DMS 273 (cell line): ENCODE results near the gene SH3TC2.
"Not testable (repeated sequence)": the region's sequence is repeated elsewhere in the genome, so short reads cannot be mapped to it uniquely, and the experiment has no call there.

ENCODE experiments used
- DNase-seq: peaks from one replicate; lab custom pipeline; 2025; ENCODE audit not compliant: unreplicated experiment; lab: John Stamatoyannopoulos, UW

The SH3TC2 gene

GRCh38 chr5:149063017-149063687, at the start of gene SH3TC2:
Gene SH3TC2, minus strand, starts transcription at chr5:149063062. Its CDS starts 40 bp downstream, at chr5:149063022.
- DNase-seq: no peak

- no peak for DNase-seq
Measured at GRCh38 chr5:149110406-149110805, 47.5 kb upstream of the SH3TC2 start.

GRCh38 chr5:149108651-149109280, 45.9 kb upstream of the SH3TC2 start:
- DNase-seq: no peak

- DNase-seq: no peak
Measured at GRCh38 chr5:149100331-149100730, 37.5 kb upstream of the SH3TC2 start.

GRCh38 chr5:149099920-149100319, 37.1 kb upstream of the SH3TC2 start:
- DNase-seq: no peak

GRCh38 chr5:149094996-149095395, 32.1 kb upstream of the SH3TC2 start:
- DNase-seq: no peak

GRCh38 chr5:149093625-149094024, 30.8 kb upstream of the SH3TC2 start:
- no peak for DNase-seq

- DNase-seq: no peak
Measured at GRCh38 chr5:149089796-149090195, 26.9 kb upstream of the SH3TC2 start.

- no peak for DNase-seq
Measured at GRCh38 chr5:149088686-149089085, 25.8 kb upstream of the SH3TC2 start.

GRCh38 chr5:149083846-149084245, 21.0 kb upstream of the SH3TC2 start:
- DNase-seq: no peak

GRCh38 chr5:149082271-149082670, 19.4 kb upstream of the SH3TC2 start:
- no peak for DNase-seq

- DNase-seq: no peak
Measured at GRCh38 chr5:149080294-149080693, 17.4 kb upstream of the SH3TC2 start.

- no peak for DNase-seq
Measured at GRCh38 chr5:149079883-149080282, 17.0 kb upstream of the SH3TC2 start.

GRCh38 chr5:149074071-149074470, 11.2 kb upstream of the SH3TC2 start:
- DNase-seq: not testable (repeated sequence)

- DNase-seq: no peak
Measured at GRCh38 chr5:149073213-149073612, 10.4 kb upstream of the SH3TC2 start.

GRCh38 chr5:149072791-149073190, 9.9 kb upstream of the SH3TC2 start:
- no peak for DNase-seq

GRCh38 chr5:149072376-149072775, 9.5 kb upstream of the SH3TC2 start:
- no peak for DNase-seq

GRCh38 chr5:149071756-149072155, 8.9 kb upstream of the SH3TC2 start:
- no peak for DNase-seq

- DNase-seq: no peak
Measured at GRCh38 chr5:149071216-149071615, 8.4 kb upstream of the SH3TC2 start.

GRCh38 chr5:149069711-149070110, 6.8 kb upstream of the SH3TC2 start:
- no peak for DNase-seq

GRCh38 chr5:149063896-149064478, 1.1 kb upstream of the SH3TC2 start:
- DNase-seq: no peak

GRCh38 chr5:149062371-149063016, 368 bp downstream of the SH3TC2 start:
- no peak for DNase-seq
